HT-29 (cell line): ENCODE results near the gene BTBD16. TPM values are rescaled to one million over a fixed set of nuclear protein-coding genes. Genes with fewer than 3 reads are reported as not detected.

Experiments
- DNase-seq: peaks from one replicate; pipeline ENCODE4 v3.0.0-alpha.2; 2015; ENCODE audit warnings: low spot score
- total RNA-seq: library from RNA; depleted of rRNA; stranded (reverse); fragments of >200 nt; shearing (Covaris generic); gene quantifications from 2 replicates; pipeline ENCODE4 v1.2.3, GENCODE V29; 2014

The BTBD16 gene
- total RNA-seq, 1 experiment from 2014 or later: 4.0 TPM

DNA sequence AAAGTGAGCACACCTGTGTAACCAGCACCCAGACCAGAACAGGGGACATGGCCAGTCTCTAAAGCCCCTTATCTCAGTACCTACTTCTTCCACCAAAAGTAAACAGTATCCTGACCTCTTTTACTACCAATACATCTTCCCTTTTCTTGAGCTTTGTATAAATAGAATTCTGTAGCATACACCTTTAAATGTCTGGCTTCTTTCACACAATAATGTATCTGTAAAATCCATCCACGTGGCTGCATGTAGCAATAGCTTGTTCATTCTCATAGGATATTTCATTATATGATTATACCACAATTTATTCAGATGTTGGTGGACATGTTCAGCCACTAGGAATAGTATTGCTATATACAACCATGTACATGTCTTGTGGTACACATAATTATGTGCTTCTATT, 40.6 kb downstream of the BTBD16 start:
- DNase-seq: peak; percentile 46

- DNase-seq: no peak
These were observed 45.3 kb downstream of the BTBD16 start for GRCh38 chr10:122316224-122316884.

DNA sequence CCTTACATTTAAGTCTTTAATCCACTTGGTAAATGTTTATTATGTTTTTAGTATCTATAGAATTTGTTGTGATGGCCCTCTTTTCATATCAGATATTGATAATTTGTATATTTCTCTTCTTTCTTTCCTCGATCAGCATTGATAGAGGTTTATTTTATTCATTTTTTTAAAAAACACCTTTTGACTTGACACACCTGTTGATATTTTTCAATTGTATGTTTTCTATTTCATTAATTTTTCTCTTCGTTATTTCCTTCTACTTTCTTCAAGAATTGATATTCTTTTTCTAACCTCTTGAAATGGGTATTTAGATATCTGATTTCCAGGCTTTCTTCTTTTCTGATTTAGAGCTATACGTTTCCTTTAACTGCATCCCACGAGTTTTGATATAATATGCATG, 50.9 kb downstream of the BTBD16 start:
- no peak for DNase-seq

- no peak for DNase-seq
These were observed 52.1 kb downstream of the BTBD16 start for GRCh38 chr10:122323189-122323588.

- DNase-seq: no peak
These were observed 53.0 kb downstream of the BTBD16 start for GRCh38 chr10:122323941-122324675.

- DNase-seq: no peak
These were observed 54.1 kb downstream of the BTBD16 start for GRCh38 chr10:122325235-122325634.

- no peak for DNase-seq
These were observed 55.3 kb downstream of the BTBD16 start for GRCh38 chr10:122326385-122326784.

DNA sequence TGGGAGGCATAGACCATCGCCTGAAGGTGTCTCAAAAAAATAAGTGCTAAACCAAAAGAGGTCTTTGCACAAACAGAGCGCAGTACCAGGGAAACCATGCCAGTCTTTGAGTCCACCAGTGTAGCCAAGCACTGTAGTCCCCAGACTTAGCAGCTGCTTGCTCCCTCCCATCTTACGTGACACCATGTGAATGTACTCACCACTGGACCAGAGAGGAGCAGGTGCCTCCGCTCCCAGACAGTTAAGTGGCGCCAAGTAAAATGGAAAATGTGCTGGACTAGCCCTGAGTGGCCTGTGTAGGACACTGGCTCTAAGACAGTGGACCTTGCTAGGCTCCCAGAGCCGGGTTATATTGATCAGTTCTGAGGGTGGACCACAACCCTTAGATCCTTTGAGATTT, 55.7 kb downstream of the BTBD16 start:
- no peak for DNase-seq

DNA sequence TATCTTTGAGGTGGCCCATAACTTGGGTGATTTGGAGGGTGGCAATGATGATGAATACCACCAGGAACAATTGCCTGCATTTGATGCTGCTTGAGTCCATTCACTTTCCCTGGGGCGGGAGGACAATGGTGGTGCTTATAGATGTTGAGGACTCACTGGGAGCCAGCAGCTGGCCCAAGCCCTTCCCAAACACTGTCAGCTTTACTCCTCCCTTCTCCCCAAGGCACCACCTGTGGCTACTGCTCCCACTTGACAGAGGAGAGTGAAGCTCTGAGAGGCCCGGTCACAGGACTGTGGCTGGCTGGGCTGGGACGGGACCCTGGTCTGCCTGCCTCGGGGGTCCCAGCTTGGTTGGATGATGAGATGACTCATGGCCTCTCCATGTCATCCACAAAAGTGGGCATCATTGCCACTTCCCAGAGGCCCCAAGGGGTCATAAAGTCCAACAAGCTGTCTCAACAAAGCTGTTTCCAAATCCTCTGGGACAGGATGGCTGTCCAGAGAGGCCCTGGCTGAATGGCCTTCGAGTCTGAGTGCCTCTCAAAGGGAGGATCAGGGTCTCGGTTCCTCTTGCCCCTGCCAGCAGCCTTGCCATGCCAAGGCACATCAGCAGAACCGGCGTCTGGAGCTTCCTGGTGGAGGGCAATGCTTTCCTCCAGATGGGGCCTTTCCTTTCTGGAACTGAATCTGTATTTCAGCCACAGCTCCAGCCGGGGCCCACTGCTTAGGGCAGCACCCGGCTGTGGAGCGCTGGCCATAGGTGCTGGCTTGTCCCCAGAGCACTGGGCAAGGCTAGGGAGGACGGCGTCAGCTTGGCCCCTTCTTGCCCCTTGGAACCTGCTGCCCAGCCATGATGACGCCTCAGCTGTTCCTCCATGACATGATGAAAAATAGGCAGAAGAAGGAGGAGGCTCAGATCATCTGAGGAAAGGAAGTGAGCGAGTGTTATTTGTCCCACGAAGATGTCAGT, 56.4 kb downstream of the BTBD16 start:
- DNase-seq: no peak

DNA sequence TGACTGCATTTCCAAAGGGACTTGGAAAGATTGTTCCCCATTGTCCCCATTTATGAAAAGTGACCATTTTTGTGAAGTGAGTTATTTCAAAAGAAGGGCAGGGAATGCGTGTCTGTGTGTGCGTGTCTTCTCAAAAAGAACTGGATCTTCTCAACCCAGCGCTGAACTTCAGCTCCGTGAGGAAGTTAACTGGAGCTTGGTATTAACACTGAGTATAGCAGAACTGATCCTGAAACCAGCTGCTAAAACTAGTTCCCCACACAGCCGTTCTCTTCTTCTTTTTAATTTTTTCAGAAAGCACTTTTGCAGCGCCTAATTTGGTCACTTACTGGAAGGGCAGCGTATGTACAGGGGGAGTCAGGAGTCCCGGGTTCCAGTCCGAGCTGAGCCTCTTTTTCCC, 57.6 kb downstream of the BTBD16 start:
- DNase-seq: no peak

DNA sequence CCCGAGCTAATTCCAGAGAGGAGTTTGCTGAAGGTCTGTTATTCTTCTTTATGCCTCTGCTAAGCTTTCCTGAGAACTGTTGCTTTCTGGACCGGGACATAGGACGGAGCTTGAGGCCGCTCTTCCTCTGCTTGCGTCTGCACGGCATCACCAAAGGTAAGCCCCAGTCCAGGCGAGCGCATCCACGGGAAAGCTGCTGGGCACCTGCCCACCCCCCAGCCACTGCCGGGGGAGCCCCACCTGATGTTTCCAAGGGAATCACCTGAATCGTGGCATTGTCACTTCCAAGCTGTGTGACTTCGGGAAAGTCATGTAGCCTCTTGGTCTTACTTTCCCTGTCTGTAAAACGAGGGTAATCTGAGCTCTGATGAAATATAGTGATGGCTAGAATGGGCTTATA, 58.3 kb downstream of the BTBD16 start:
- DNase-seq: no peak

DNA sequence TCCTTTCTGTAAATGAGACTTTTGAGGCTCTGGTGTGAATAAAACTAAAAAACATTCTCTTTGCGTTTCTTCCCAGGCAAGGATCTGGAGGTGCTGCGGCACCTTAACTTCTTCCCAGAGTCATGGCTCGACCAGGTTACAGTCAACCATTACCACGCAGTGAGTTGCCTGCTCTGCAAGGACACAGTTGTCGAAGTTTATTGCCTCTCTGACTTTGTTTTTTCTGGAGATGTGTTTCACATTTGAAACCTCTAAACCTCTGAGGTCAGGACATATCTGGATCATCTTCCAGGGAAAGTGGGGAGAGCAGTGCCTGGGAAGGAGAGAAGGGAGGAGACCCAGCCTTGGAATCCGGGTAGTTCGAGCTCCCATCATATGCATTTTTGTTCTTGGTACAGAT, 60.0 kb downstream of the BTBD16 start:
- no peak for DNase-seq

DNA sequence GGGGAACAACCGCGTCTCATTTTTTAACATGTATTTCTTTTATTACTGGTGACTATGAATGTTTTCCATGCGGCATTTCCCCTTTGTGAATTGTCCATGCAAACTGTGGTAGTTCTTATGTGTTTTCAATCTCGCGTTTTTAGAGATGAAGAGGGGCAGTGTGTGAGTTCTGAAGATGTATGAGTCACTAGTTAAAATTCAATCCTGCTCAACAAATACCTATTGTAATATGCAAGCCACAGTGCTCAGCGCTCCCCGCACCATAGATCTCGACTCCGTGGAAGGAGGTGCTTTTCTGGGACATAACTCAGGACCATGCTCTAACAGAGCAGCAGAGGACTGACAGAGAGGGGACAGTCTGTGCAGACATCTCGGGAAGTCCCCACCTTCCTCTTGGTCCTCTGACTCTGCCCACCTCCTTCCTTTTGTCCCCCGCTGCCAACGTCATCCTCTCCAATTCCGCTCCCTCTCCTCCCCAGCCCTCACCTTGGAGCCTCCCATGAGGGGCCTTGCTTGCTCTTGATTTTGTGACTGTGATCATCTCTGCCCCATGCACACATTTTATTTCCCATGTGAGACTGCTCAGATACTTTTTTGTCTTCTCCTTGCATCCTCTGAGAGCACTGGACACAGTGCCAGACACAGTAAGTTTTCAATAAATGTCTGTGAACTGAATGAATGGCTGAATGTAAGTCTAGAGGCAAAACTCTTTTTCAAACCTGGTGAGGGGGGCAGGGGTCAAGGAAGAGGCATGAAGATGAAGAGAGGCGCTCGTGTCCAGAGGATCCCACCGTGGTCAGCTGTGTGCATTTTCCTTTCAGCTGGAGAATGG, 60.7 kb downstream of the BTBD16 start:
- peak; percentile 81 for DNase-seq

- DNase-seq: no peak
These were observed 61.9 kb downstream of the BTBD16 start for GRCh38 chr10:122333037-122333436.

DNA sequence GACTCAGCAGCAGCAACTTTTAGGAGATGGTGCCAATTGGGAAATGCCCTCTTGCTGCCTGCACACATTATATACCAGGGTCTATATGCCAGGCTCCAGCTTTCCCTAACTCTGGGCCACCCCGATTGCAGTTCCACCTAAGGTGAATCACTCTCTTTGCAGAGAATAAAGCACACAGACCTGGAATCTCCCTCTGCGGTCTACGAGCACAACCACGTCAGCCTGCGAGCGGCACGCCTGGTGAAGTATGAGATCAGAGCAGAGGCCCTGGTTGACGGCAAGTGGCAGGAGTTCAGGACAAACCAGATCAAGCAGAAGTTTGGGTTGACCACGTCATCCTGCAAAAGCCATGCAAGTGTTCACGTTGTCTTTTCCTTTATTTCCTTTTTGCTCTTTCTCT, 65.2 kb downstream of the BTBD16 start:
- DNase-seq: no peak

DNA sequence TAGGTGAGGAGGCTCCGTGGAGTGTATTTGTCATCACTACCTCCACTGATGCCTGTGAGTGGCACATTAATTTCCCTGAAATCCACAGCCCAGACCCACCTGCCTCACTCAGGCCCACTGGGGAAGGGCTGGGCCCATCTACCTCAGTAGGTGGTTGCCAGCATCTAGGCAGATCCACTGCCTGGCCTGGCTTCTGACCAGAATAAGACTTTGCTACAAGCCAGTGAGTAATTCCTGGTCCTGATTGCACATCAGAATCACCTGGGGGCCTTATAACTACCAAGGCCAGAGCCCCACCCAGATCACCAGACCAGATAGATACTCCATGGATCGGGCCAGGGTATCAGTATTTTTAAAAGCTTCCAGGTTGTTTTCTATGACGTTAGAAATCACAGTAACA, 65.9 kb downstream of the BTBD16 start:
- no peak for DNase-seq

DNA sequence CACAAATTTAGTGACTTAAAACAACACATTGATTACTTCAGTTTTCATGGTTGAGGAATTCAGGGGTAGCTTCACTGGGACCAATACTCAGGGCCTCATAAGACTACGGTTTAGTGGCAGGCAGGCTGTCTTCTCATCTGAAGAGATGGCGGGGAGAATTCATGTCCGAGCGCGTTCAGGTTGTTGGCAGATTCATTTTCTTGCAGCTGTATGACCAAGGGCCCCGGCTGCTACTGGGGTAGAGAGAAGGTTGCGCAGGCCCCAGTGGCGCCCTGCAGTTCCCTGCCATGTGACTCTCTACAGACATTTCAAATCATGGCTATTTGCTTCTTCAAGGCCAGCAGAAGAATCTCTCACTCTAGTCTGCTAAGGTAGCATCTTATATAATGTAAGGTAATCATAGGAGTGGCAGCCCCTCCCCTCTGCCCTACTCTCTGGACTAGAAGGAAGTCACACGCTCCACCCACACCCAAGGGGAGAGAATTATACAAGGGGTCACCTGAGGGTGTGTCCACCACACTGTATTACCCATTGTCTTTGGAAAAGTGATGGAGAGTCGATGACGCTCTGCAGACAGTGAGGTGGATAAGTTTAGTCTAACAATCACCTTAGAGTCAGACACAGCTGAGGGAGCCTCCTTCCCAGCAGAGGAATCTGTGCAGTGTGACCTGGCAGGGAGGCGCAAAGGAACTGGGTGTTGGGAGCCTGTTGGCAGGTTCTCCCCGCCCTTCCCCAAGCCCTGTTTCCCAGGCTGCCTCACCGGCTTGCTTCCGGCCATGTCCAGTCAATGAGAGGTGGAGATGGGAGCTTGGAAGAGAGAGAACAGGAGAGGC, 67.7 kb downstream of the BTBD16 start:
- peak; percentile 88 for DNase-seq

DNA sequence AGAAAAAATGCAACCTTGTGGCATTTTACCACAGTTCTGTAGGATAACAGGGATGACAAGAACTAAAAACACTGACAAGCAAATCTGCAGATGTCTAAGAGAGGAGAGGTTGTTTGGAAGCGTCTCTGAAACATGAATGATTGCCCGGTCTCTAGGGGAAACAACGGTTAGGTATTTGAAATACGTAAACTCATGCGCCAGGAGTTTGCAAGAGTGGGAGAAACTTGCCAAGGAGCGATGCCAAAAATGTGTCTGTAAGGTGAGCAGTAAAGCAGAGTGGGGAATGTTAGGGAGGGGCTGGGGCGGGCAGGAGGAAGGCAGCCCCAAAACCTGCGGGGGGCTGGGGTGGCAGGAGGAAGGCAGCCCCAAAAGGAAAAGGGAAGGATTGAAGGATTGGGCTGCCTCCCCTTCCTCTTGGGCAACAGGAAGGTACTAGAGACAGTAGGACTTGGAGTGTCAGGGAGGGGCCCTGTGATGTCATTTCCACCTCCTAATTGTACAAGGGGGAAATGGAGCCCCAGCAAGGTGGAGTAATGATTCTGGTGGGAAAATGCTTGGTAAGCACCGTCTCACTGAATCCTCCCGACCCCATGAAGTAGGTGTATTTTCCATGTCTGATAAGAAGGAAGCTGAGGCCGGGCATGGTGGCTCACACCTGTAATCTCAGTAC, 70.2 kb downstream of the BTBD16 start:
- no peak for DNase-seq

DNA sequence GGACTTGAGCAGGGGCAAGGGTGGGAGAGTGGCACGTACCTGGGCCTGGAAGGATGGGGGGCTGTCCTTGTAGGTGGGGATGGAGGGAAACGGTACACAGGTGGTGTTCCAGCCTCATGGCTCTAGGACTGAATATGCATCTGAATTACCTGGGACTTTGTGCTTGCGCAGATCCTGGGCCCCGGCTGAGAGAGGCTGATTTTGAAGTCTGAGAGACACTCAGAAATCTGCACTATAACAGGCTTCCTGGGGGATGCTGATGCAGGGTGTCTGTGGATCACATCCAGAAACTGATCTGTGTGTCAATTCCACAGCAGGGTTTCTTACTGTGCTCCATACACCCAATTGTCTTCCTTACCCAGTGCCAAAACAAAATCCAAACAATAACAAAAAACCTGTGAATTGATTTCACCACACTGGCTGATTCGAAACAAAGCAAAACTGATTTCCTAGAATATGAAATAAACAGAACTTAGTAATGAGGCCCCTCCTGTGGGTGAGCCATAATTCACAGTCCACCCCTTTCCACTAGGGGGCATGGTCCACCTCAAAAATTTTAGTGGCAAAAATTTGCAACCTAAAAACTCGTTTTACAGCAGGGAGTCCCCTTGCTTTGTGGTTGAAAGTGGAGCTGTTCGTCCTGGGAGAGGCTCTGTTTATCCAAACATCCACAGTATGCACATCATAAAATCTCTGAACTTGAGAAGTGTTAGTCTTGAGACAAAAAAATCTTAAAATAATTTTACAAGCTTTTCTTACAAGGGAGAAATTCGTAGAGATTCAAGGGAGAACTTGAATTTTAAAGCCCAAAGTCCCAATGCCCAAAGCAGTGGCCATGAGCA, 71.4 kb downstream of the BTBD16 start:
- DNase-seq: peak; percentile 66
